HG03575 (cell line): ENCODE measurements around the gene ASCC1.
"Not testable (repeated sequence)": the region's sequence is repeated elsewhere in the genome, so short reads cannot be mapped to it uniquely, and the experiment has no call there.

Source experiments
- ATAC-seq: cut with Tn5 transposase; IDR thresholded peaks from one replicate; pipeline ENCODE4 v1.9.1; 2021; ENCODE audit not compliant: unreplicated experiment, insufficient number of reproducible peaks, low FRiP score; ENCODE audit errors: extremely low read depth

ASCC1 gene

DNA sequence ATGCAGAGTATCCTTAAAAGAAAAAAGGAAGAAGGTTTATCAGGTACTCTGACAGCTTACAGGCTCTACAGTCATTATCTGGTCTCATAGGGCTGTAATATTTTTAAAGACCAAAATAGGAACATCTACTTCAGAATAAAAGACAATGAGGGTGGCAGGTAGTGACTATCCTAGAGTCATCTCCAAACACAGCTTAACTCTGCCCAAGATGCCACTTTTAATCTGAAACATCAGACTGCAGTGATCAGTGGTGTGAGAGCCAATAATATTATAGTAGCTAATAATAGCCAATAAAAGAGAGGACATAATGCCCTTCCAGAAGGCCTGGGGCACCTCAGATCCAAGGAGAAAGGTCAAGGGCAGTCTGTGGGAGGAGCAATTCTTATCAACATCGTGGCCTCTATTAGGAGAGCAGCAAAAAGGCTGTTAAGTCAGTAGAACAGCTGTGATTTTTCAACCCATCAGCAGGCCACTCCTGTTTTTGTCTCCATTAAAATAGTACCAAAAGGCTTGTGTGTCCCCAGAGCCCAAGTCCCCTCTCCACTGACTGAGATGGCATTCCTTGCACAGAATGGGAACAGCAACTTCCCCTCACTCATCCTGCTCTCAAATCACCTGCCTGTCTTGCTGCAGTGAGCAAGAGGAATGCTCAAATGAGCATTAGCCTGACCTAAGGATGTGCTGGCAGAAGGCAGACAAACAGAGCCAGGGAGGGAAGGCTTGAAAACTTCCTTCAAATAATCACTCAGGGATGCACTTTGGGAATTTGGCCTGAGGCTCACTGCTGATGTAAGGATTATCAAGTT is 107.0 kb downstream of the ASCC1 start:
- ATAC-seq: no peak

DNA sequence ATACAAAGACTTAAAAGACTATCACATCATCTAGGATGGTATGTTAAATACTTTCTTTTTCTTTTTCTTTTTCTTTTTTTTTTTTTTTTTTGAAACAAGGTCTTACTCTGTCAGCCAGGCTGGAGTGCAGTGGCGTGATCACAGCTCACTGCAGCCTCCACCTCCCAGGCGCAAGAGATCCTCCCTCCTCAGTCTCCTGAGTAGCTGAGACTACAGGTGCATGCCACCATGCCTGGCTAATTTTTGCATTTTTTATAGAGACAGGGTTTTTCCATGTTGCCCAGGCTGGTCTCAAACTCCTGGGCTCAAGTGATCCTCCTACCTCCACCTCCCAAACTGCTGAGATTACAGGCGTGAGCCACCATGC is 108.1 kb downstream of the ASCC1 start:
- not testable (repeated sequence) for ATAC-seq

DNA sequence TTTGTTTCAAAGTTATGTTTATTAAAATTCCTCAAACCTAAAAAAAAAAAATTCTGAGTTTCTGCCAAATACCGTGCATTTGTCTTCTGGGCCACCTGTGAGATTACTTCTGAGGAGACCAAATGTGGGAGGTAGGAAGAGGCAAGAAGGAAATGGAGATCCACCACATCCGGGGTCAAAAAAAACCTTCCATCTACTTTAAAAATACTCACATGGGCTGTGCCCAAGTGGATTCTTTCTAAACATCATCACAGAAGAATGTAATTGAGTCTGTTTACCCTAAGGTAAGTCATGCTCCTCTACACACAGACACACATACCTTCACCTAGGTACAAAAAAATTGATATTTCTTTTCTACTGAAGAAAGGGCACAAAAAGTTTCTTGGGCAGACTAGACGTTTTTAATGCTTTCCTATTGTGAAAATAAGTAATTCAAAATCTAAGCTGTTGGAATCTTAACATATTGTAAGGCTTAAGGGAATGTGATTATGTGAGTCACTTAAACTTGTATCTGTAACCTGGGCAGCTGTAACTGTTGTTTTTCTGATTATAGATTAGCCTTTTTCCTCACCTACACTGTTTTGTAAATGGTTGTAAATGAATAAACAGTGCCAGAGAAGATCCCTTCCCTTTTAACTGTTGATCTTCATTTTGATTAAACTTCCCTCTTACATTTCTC is 108.6 kb downstream of the ASCC1 start:
- no peak for ATAC-seq

DNA sequence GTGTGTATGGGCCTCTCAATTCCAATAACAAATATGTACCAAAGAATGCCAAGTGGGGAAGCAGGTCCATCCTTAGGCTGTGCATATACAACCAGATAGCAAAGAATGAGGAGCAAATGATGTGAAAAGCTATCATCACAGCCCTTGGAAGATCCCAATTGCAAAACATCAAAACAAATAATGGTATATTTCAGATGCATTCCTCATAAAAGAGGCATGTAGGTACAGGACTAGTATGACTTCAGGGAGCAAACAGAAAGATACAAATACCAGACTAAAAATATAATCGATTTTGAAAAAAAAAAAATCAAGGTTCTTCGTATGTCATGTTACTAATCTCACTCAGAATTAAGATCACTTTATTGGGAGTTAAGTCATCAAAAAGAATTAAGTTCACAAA is 109.2 kb downstream of the ASCC1 start:
- ATAC-seq: no peak

DNA sequence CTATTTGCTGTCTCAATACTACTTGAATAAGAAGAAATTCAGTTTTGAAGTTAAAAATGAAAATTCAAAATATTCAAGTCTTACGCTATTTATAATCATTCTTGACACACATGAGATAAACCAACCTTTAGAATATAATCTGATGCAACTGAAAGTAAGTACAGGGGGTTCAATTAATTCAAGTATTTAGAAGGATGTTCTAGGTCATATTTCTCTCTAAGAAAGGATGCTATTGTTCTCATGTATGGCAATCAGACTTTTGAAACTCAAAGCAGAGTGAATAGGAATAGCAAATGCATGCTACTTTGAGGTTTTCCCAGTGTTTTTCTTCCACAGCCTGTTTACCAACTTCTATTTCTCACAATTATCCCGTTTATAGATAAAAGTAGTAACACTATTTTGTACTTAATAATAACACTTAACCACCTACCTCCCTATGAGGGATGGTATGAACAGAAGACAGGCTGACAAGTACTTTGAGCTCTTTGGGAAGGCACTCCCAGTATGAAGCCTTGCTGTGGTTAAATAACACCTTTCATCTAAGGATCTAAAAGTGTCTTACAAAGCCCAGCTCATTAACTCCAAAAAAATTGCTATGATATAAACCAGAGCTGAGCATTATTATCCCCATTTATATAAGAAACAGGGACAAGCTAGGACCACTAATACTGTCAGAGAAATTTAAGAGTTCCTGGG is 109.8 kb downstream of the ASCC1 start:
- ATAC-seq: no peak

DNA sequence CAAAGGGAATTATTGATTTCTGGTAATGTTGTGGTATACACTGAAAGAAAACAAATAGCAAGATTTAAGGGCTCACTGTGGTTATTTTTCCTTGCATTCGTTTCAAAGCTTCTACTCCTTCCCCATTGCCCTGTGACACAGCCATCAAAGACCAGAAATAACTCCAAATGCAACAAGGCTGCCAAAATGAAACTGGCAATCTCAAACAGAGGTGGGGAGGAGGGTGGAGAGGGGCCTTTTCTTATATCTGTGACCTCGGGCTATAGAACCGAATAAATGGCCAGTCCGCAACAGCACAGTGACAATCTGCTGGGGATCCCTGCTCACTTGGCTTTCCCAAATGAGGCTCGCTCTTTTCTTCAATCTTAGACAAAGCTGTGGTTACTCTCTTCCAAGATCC is 110.4 kb downstream of the ASCC1 start:
- no peak for ATAC-seq

DNA sequence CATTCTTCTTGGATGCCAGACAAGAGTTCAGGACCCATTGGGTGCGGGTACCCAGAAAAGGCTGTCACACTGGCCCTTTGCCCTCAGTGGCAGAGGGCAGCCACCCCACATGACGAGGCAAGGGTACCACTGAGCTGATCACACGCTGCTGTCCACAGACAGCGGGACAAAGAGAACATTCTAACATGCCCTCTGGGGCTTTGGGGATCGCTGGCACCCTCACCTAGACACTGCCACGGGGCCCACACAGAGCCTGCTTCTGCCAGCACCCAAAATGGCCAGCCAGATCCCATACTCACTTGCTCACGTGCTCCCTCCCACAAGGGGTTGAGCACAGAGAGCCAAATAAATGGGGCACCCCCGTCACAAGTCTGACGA is 111.0 kb downstream of the ASCC1 start:
- no peak for ATAC-seq

DNA sequence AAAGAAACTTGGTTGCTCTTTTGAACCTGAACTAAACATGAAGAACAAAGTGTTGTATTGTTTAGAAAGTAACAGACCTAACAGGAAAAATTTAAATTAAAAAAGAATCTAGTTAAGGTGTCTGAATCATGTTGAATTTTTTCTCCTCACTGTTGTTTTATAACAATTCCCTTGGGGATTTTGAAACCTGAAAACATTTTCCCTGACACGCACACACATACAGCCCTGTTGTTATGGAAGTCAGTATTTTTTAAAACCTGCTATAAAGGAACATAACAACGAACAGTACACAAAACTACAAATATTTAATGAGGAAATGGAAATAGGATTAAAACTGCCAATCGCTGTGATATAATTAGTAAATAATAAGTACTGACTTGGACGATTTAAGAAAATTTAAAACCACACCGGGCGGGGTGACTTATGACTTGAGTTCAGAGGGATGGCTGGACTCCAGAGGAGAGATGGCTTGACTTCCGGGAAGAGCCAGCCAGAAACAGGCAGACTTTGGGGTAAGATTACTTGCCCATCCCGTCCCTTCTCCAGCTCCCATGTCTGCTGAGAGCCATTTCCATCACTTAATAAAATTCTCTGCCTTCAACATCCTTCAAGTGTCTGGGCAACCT is 111.5 kb downstream of the ASCC1 start:
- ATAC-seq: no peak

DNA sequence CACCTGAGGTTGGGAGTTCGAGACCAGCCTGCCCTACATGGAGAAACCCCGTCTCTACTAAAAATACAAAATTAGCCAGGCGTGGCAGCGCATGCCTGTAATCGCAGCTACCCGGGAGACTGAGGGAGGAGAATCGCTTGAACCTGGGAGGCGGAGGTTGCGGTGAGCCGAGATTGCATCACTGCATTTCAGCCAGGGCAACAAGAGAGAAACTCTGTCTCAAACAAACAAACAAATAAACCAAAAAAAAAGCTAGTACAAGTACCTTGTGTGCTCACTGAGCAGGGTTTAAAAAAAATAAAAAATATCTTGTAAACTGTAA is 116.5 kb downstream of the ASCC1 start:
- no peak for ATAC-seq

DNA sequence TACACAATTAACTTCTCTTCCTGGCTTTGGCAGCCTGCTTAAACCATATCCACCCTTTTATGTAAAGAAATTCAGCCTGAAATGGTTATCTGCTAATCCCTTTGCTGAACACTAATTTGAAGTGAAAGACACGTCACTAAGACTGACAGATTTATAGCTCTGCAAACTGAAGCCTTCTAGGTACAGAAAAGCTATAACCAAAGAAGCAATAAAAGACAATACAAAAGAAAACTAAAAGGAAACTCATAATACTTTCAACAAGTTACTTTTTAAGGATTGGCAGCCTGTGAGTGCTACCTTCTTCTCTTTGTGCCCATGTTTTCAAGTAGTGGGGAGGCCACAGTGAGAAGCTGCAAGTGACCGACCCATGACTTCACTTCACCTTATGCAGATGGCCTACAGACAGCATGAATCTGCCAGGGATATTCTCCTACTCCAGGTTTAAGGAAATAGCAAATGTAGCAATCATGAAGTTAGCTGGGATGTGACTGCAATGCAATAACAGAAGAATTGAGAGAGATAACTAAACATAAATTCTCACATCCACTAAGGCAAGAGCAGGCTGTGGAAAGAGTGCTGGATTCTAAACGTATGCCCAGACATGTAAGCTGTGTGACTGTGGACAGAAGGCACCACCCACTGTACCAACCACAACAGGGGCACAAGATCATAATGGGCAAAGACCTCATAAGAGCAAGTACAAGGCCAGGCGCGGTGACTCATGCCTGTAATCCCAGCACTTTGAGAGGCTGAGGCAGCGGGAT is 117.1 kb downstream of the ASCC1 start:
- ATAC-seq: no peak

DNA sequence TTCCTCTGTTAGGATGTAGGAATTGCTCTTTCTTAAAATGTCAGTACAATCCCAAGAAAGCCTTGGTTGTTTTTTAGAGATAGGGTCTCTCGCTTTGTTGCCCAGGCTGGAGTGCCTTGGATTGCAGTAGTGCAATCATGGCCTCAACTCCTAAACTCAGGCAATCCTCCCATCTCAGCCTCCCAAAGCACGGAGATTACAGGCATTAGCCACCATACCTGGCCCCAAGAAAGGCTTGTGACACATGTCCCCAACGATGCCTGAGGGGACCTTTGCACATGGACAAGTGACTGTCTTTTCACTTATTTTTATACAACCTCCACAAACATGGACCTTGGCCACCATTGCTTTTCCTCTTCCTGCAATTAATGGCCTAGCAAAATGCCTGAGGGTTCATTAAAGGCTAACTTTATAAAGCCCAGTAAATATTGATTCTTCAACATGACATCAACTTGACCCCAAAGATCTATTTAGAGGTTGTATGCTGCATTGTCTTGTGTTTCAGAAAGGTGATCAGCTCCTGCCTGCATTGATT is 117.7 kb downstream of the ASCC1 start:
- ATAC-seq: no peak

DNA sequence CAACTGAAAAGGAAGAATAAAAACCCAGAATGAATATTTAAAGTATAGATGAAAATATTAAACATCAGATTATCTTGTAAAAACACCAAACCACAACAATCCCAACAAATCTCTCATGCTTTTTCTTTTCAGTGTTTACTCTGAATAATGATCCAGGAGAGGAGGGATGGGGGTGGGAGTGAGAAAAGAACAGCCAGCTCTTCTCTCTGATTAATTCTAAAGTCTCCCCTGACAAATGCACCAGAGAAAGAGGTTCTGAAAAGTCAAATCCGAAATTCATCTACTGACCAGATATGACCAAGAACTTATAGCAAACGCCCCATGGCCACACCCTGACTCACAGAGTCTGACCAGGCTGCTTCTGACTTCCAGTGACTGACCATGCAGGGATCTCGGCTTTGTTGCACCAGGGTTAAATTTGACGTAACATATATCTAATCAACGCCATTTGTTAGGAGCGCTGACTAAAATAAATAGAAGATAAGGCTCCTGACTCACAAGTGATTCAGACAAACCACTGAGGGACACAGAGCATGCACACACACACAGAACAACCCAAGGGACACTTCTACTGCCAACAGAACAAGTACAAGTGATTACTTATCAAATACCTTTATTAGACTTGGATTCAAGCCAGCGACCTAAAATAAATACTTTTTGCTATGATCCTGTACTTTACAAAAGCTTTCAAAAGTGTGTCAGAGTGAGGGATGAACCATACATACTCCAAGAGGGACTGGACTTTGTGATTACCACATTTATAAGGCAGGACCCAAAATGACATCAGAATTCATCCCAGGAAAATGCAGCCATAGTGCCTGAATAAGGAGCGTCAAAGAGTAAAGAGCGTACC is 118.4 kb downstream of the ASCC1 start:
- no peak for ATAC-seq

DNA sequence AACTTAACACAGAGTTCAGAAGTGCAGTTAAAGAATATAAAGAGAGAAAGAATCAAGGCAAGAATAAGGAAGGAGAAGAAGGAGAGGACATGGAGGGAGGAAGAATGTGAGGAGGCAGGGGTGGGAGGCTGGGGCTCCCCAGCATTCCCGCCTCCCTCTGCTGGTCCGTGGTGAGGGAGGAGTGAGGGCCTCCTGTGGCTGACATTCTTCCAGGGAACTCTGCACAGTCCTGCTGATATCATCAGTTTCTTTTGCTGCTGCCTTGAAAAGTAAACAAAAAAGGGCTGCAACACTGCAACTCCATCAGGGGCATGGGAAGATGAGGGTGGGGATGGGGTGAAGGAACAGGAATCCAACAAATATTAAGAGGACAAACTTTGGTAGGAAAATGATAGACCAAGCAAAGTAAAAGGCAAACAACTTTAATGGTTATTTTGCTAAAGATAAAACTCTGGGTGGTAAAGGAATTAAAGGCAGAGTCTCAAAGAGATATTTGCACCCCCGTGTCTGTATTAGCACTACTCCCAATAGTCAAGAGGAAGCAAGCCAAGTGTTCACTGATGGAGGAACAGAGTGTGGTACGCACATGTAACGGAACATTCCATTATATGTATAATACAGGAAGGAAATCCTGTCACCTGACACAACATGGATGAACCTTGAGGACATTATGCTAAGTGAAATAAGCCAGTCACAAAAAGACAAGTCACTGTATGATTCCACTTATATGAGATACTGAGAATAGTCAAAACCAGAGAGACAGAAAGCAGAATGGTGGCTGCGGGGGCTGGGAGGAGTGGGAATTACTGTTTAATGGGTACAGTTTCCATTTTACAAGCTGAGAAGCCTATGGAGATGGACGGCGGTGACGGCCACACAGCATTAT is 119.7 kb downstream of the ASCC1 start:
- no peak for ATAC-seq

DNA sequence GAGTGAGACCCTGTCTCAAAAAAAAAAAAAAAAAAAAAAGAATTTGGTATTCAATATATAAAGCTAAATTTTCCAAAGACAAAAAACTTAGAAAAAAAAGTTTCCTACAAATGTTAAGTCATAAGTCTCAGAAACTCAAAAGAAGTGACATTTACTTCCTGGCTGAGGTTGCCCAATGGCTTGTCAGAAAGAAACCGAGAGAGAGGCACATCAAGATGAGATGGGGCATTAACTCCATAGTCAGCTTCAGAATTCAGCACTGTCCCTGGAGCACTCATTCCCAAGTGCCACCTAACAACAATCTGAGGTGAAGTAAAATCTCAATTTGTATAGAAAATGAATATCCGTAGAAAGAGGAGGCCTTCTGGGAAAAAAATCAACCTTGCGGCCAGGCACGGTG is 120.9 kb downstream of the ASCC1 start:
- no peak for ATAC-seq

DNA sequence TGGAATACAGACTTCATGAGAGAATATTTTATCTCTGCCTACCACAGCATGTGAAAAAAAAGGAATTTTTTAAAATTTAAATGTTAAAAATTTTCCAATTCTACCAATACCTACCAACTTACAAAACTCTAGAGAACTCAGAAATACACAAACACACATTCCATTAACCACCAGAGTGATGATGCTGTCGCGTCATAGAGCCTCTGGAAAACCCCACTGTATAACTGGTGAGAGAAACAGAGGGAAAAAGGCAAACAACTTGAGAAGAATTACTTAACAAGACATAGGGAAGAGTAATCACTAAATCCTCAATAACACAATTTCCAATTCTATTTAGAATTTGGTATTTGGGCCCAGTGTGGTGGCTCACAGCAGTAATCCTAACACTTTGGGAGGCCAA is 121.5 kb downstream of the ASCC1 start:
- ATAC-seq: no peak

DNA sequence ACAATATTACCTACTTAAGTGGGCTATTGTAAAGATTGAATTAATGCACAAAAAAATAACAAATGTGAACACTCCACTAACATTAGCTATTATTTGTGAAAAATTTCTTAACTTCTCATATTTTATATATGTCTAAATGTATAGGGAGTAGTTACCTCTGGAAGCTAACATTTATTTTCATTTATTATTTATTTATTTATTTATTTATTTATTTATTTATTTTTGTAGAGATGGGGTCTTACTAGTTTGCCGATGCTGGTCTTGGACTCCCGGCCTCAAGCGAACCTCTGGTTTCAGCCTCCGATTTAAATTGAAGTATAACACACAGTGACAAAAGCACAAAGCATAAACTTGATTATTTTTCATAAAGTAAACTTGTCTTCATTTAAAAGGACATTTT is 122.6 kb downstream of the ASCC1 start:
- no peak for ATAC-seq

DNA sequence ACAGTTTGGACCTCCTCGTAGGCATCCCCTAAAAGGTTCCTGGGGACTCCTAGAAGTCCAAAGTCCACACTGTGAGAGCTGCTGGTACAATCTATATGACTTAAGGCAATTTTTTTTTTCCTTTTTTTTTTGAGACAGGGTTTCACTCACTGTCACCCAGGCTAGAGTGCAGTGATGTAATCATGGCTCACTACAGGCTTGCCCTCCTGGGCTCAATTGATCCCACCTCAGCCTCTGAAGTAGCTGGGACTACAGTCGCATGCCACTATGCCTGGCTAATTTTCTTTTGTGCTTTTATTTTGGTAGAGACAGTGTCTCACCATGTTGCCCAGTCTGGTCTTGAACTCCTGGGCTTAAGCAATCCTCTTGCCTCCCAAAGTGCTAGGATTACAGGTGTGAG is 123.1 kb downstream of the ASCC1 start:
- ATAC-seq: no peak
